ES-I3 (cell line): Measurements from ENCODE around the gene IGFL1.
"Not testable (repeated sequence)": the region's sequence is repeated elsewhere in the genome, so short reads cannot be mapped to it uniquely, and the experiment has no call there.

Experiments
- H3K36me3 ChIP-seq: 2 replicates; pipeline ENCODE4 v1.6.1; 2013; ENCODE audit warnings: mild to moderate bottlenecking, low read length, control low read depth, moderate library complexity; ENCODE audit not compliant: insufficient read depth
- H3K4me1 ChIP-seq: 2 replicates; pipeline ENCODE4 v1.6.1; 2013; ENCODE audit warnings: mild to moderate bottlenecking, control low read depth, low read length; ENCODE audit not compliant: insufficient read depth
- H3K9ac ChIP-seq: 2 replicates; pipeline ENCODE4 v1.6.1; 2013; ENCODE audit warnings: low read depth, mild to moderate bottlenecking, low read length, moderate library complexity
- H3K9me3 ChIP-seq: 2 replicates; pipeline ENCODE4 v1.6.1; 2013; ENCODE audit warnings: mild to moderate bottlenecking, low read length, moderate library complexity; ENCODE audit not compliant: control insufficient read depth, insufficient read depth

The IGFL1 gene

GRCh38 chr19:46229442-46229841, at the start of gene IGFL1:
IGFL1 (plus strand) TSS chr19:46229742; CDS start chr19:46229775, 33 bp downstream.
- Histone ChIP-seq H3K36me3 (no peaks in the 10 kb centered on the region), H3K9me3 (no peaks in the 10 kb centered on the region), H3K9ac (no peak within 1 kb of the TSS), H3K4me1 (no peaks in the 10 kb centered on the region)

DNA sequence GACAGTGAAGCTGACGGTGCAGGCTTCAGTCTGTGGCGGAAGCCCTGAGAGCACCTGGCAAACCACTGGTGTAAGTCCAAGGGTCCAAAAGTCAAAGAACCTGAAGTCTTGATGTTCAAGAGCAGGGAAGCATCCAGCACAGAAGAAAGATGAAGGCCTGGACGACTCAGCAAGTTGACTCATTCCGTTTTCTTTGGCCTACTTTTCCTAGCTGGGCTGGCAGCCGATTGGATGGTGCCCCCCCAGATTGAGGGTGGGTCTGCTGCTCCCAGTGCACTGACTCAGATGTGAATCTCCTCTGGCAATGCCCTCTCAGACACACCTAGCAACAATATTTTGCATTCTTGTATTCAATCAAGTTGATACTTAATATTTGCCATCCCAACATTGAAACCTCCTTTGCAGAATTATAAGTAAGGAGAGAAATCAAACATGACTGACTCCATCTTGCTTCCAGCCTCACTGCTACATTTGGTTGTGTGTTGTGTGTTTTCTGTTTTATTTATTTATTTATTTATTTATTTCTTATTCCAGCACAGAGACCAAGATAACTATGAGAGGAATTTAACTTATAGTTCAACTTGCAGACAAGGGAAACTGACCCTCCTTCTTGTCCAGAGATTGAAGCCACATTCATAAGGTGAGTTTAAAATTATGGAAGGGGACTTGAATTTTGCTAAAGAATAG, 48.7 kb upstream of the IGFL1 start:
- Histone ChIP-seq H3K9me3 (no peaks in the 10 kb centered on the region), H3K9ac (no peak overlapping the region), H3K36me3 (no peaks in the 10 kb centered on the region), H3K4me1 (peaks cover 5% of the 10 kb centered on the region; the same call in 1 of the 2 replicates)

DNA sequence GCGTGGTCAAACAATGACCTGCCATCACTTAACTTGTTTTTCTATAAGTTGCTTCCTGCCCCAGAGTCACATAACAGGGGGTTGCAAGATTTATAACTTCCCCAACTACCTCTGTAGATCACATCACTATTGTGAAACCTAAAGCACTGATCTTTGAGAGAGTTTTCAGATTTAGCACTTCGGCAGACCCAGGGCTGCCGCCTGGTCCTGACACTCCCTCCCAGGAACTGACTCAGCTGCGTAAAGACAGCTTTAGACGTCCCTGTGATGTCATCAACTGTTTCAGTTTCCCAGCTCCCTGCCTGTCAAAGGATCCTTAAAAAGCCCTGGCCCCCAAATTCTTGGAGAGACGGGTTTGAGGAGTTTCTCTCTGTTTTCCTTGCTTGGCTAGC, 48.2 kb upstream of the IGFL1 start:
- Histone ChIP-seq H3K9ac (no peak overlapping the region), H3K9me3 (no peaks in the 10 kb centered on the region), H3K4me1 (peaks cover 5% of the 10 kb centered on the region; the same call in 1 of the 2 replicates), H3K36me3 (no peaks in the 10 kb centered on the region)

DNA sequence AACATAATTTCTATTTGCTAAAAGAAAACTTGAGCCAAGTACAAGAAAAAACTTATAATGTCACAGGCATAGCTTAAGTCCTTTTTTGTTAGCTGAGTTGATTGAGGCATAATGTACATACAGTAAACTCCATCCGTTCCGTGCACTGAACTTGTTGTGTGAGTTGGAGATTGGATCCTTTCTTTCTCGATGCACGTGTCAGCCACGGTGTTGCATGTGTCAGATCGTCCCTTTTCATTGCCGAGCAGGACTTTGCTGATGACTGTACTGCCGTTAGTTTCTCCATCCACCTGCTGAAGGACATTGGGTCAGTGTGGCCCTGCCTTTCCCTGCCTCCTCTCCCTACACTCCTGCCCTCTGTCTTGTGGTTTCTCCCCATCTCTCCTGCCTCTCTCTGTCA, 47.1 kb upstream of the IGFL1 start:
- Histone ChIP-seq H3K9me3 (no peaks in the 10 kb centered on the region), H3K36me3 (no peaks in the 10 kb centered on the region), H3K4me1 (peaks cover 5% of the 10 kb centered on the region; the same call in 1 of the 2 replicates), H3K9ac (no peak overlapping the region)

DNA sequence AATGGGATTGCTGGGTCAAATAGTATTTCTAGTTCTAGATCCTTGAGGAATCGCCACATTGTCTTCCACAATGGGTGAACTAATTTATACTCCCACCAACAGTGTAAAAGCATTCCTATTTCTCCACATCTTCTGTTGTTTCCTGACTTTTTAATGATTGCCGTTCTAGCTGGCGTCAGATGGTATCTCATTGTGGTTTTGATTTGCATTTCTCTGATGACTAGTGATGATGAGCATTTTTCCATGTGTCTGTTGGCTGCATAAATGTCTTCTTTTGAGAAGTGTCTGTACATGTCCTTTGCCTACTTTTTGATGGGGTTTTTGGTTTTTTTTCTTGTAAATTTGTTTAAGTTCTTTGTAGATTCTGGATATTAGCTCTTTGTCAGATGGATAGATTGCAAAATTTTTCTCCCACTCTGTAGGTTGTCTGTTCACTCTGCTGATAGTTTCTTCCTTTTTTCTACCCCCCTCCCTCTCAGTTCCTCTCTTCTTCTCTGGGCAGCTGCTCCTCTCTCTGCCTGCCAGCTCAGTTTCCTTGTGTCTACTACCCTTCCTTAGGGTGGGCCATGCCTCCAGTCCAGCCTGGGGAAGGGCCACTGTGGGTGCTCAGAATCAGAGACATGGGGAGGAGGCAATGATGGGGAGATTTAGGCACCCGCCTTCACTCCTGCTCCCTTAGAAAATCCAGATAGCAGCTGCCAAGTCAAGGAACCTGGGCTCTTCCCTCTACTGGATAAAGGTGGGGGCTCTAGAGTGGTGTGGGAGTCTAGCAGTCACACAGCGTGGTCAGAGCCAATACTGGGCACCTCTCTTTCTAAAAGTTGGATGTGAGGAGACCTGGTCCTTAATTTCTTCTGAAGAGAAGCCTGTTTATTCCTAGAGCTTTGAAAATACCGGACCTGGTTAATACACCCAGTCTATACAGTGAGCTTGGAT, 44.5 kb upstream of the IGFL1 start:
- H3K9me3 ChIP-seq, H3K36me3 ChIP-seq, H3K9ac ChIP-seq, H3K4me1 ChIP-seq: not testable (repeated sequence)

- H3K9ac ChIP-seq, result no peak overlapping the region
- no peaks in the 10 kb centered on the region for H3K36me3 ChIP-seq
- H3K9me3 ChIP-seq, result no peaks in the 10 kb centered on the region
- H3K4me1 ChIP-seq, result no peaks in the 10 kb centered on the region
Observed at GRCh38 chr19:46186101-46186716, 43.3 kb upstream of the IGFL1 start.

DNA sequence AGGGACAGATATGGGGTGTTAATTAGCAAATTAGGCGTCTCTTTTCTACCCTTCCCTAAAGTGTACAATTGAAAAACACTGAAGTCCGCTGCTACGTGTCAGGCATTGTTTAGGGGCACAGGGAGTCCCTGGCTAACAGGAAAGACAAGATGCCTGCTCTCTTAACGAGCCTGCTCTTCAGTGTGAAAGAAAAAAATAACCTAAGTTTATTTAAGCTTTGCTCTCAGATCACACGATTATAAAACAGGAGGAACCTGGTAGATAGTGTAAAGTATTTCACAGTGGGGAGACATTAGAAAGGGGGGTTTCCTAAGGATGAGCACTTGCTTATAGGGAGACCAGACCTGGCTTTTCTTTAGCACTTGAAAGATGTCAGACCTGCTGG, 42.8 kb upstream of the IGFL1 start:
- no peak overlapping the region for H3K9ac ChIP-seq
- H3K9me3 ChIP-seq, result no peaks in the 10 kb centered on the region
- no peaks in the 10 kb centered on the region for H3K4me1 ChIP-seq
- H3K36me3 ChIP-seq, result no peaks in the 10 kb centered on the region

- H3K9me3 ChIP-seq, result no peaks in the 10 kb centered on the region
- no peaks in the 10 kb centered on the region for H3K36me3 ChIP-seq
- peaks cover 3% of the 10 kb centered on the region; the same call in 1 of the 2 replicates for H3K4me1 ChIP-seq
- no peak overlapping the region for H3K9ac ChIP-seq
Observed at GRCh38 chr19:46189971-46190888, 39.3 kb upstream of the IGFL1 start.

- Histone ChIP-seq H3K36me3 (no peaks in the 10 kb centered on the region), H3K9me3 (no peaks in the 10 kb centered on the region), H3K4me1 (peaks cover 3% of the 10 kb centered on the region; the same call in 1 of the 2 replicates), H3K9ac (no peak overlapping the region)
Observed at GRCh38 chr19:46191356-46191755, 38.2 kb upstream of the IGFL1 start.

GRCh38 chr19:46191972-46192371, 37.6 kb upstream of the IGFL1 start:
- Histone ChIP-seq H3K36me3 (no peaks in the 10 kb centered on the region), H3K9ac (no peak overlapping the region), H3K9me3 (no peaks in the 10 kb centered on the region), H3K4me1 (peaks cover 3% of the 10 kb centered on the region; the same call in 1 of the 2 replicates)

DNA sequence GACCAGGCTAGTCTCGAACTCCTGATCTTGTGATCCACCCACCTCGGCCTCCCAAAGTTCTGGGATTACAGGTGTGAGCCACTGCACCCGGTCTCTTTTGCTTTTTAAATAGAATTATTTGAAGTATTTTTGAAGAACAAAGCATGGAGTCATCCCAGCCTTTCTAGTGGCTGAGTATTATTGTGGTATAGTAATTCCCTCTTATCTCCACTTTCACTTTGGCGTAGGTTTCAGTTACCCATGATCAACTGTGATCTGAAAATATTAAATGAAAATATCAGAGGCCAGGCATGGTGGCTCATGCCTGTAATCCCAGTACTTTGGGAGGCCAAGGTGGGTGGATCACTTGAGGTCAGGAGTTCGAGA, 36.9 kb upstream of the IGFL1 start:
- H3K9ac ChIP-seq, H3K9me3 ChIP-seq, H3K4me1 ChIP-seq, H3K36me3 ChIP-seq: not testable (repeated sequence)

GRCh38 chr19:46192992-46193650, 36.4 kb upstream of the IGFL1 start:
- Histone ChIP-seq H3K9ac (no peak overlapping the region), H3K4me1 (peaks cover 3% of the 10 kb centered on the region; the same call in 1 of the 2 replicates)

GRCh38 chr19:46193678-46194077, 35.9 kb upstream of the IGFL1 start:
- H3K36me3 ChIP-seq, result no peaks in the 10 kb centered on the region
- H3K9ac ChIP-seq, result no peak overlapping the region

More at GRCh38 chr19:46192992-46193650, 36.4 kb upstream of the IGFL1 start:
- Histone ChIP-seq H3K9me3 (no peaks in the 10 kb centered on the region), H3K36me3 (no peaks in the 10 kb centered on the region)

More at GRCh38 chr19:46193678-46194077, 35.9 kb upstream of the IGFL1 start:
- H3K4me1 ChIP-seq, result peaks cover 3% of the 10 kb centered on the region; the same call in 1 of the 2 replicates
- H3K9me3 ChIP-seq, result no peaks in the 10 kb centered on the region
